Skeletal muscle tissue (tissue), 4 donors: ENCODE data around the gene GEMIN2. TPM values are rescaled to one million over a fixed set of nuclear protein-coding genes. Genes with fewer than 3 reads are reported as not detected.
A peak's percentile ranks its signal among the peaks of the same experiment; 100 is the strongest.
"Not testable (repeated sequence)": the region's sequence is repeated elsewhere in the genome, so short reads cannot be mapped to it uniquely, and the experiment has no call there.

Experiments used
- H3K27ac ChIP-seq: one replicate; pipeline ENCODE4 v1.7.0; 2013; ENCODE audit warnings: mild to moderate bottlenecking, low read depth, low read length, inconsistent platforms
- H3K27me3 ChIP-seq, 3 donors: one replicate each; pipeline ENCODE4 v1.7.0; 2013; ENCODE audit warnings: low read length in 3 of 3; ENCODE audit not compliant: control insufficient read depth in 3 of 3, insufficient read depth in 3 of 3
- H3K36me3 ChIP-seq, 3 donors: one replicate each; pipeline ENCODE4 v1.7.0; 2013; ENCODE audit warnings: low read length in 3 of 3; ENCODE audit not compliant: control insufficient read depth in 3 of 3, insufficient read depth in 3 of 3
- H3K4me1 ChIP-seq, 3 donors: one replicate each; pipeline ENCODE4 v1.7.0; 2013; ENCODE audit warnings: low read length in 3 of 3, mild to moderate bottlenecking in 3 of 3; ENCODE audit not compliant: control insufficient read depth in 3 of 3, insufficient read depth in 3 of 3
- H3K4me3 ChIP-seq, 3 donors: one replicate each; pipeline ENCODE4 v1.7.0; 2013; ENCODE audit warnings: low read length in 3 of 3
- H3K9ac ChIP-seq, 3 donors: one replicate each; pipeline ENCODE4 v1.7.0; 2013; ENCODE audit warnings: low read length in 3 of 3, mild to moderate bottlenecking in 3 of 3, moderate library complexity in 2 of 3, low read depth in 1 of 3
- H3K9me3 ChIP-seq, 3 donors: one replicate each; pipeline ENCODE4 v1.7.0; 2013; ENCODE audit warnings: low read length in 3 of 3; ENCODE audit not compliant: control insufficient read depth in 3 of 3
- total RNA-seq: library from RNA; depleted of rRNA; stranded (reverse); fragments of >200 nt; gene quantifications from one replicate; pipeline ENCODE4 v1.2.3, GENCODE V29; 2014
- donor health status: Osteomylitis.

GEMIN2 gene
- total RNA-seq, 1 donor from 2014 or later, result 29.2 TPM

GRCh38 chr14:39175445-39176262 lies 61.5 kb downstream of the GEMIN2 start:
- Histone ChIP-seq H3K27ac (peak overlapping the region; percentile 89), H3K36me3 (peaks cover 29 to 39% (median 37%) of the 10 kb centered on the region in 3 donors), H3K27me3 (no peaks in the 10 kb centered on the region), H3K4me3 (peak overlapping the region; percentile 89 to 98 (median 98)), H3K9ac (peak overlapping the region; percentile 97 to 99 (median 98)), H3K9me3 (no peaks in the 10 kb centered on the region), H3K4me1 (peaks cover 11 to 21% (median 20%) of the 10 kb centered on the region in 3 donors)

GRCh38 chr14:39176263-39177167 lies 62.4 kb downstream of the GEMIN2 start:
- Histone ChIP-seq H3K27ac (no peak overlapping the region), H3K9me3 (no peaks in the 10 kb centered on the region), H3K4me3 (peak overlapping the region; percentile 89 to 98 (median 98)), H3K4me1 (peaks cover 11 to 17% (median 15%) of the 10 kb centered on the region in 3 donors), H3K9ac (peak overlapping the region; percentile 4 to 99 (median 97)), H3K36me3 (peaks cover 37 to 48% (median 45%) of the 10 kb centered on the region in 3 donors), H3K27me3 (no peaks in the 10 kb centered on the region)

GRCh38 chr14:39177168-39177545 lies 63.0 kb downstream of the GEMIN2 start:
- Histone ChIP-seq H3K27ac (no peak overlapping the region), H3K27me3 (no peaks in the 10 kb centered on the region), H3K36me3 (peaks cover 38 to 52% (median 51%) of the 10 kb centered on the region in 3 donors), H3K4me1 (peaks cover 11 to 17% (median 15%) of the 10 kb centered on the region in 3 donors), H3K4me3 (no peak overlapping the region), H3K9ac (no peak overlapping the region), H3K9me3 (no peaks in the 10 kb centered on the region)

GRCh38 chr14:39179042-39179441 lies 64.9 kb downstream of the GEMIN2 start:
- Histone ChIP-seq H3K9ac (no peak overlapping the region), H3K27me3 (no peaks in the 10 kb centered on the region), H3K36me3 (peaks cover 41 to 68% (median 64%) of the 10 kb centered on the region in 3 donors), H3K9me3 (no peaks in the 10 kb centered on the region), H3K4me3 (no peak overlapping the region), H3K4me1 (peaks cover 11 to 17% (median 15%) of the 10 kb centered on the region in 3 donors), H3K27ac (no peak overlapping the region)

- H3K9me3 ChIP-seq, result no peaks in the 10 kb centered on the region
- H3K4me3 ChIP-seq, result no peak overlapping the region
- no peaks in the 10 kb centered on the region for H3K27me3 ChIP-seq
- peaks cover 47 to 74% (median 71%) of the 10 kb centered on the region in 3 donors for H3K36me3 ChIP-seq
- peaks cover 11 to 15% (median 14%) of the 10 kb centered on the region in 3 donors for H3K4me1 ChIP-seq
- H3K9ac ChIP-seq, result no peak overlapping the region
- no peak overlapping the region for H3K27ac ChIP-seq
Observed at GRCh38 chr14:39180553-39180952, 66.4 kb downstream of the GEMIN2 start.

- H3K27me3 ChIP-seq, result no peaks in the 10 kb centered on the region
- no peaks in the 10 kb centered on the region for H3K9me3 ChIP-seq
- H3K9ac ChIP-seq, result no peak overlapping the region
- H3K4me1 ChIP-seq, result peaks cover 10 to 11% (median 10%) of the 10 kb centered on the region in 3 donors
- H3K36me3 ChIP-seq, result peaks cover 47 to 74% (median 71%) of the 10 kb centered on the region in 3 donors
- no peak overlapping the region for H3K27ac ChIP-seq
- H3K4me3 ChIP-seq, result no peak overlapping the region
Observed at GRCh38 chr14:39181026-39181692, 67.0 kb downstream of the GEMIN2 start.

- H3K36me3 ChIP-seq, result peaks cover 47 to 74% (median 69%) of the 10 kb centered on the region in 3 donors
- no peak overlapping the region for H3K27ac ChIP-seq
Observed at GRCh38 chr14:39181693-39182047, 67.5 kb downstream of the GEMIN2 start.

GRCh38 chr14:39182770-39183684 lies 68.9 kb downstream of the GEMIN2 start:
- H3K4me3 ChIP-seq, result no peak overlapping the region

More at GRCh38 chr14:39181693-39182047, 67.5 kb downstream of the GEMIN2 start:
- H3K27me3 ChIP-seq, result no peaks in the 10 kb centered on the region
- no peak overlapping the region for H3K9ac ChIP-seq
- no peaks in the 10 kb centered on the region for H3K9me3 ChIP-seq
- peaks cover 5 to 6% (median 5%) of the 10 kb centered on the region in 3 donors for H3K4me1 ChIP-seq
- no peak overlapping the region for H3K4me3 ChIP-seq

GRCh38 chr14:39183685-39184003 lies 69.5 kb downstream of the GEMIN2 start:
- not testable (repeated sequence) for H3K9me3 ChIP-seq, H3K9ac ChIP-seq, H3K4me3 ChIP-seq, H3K27me3 ChIP-seq, H3K27ac ChIP-seq, H3K4me1 ChIP-seq
- peaks cover 33 to 54% (median 52%) of the 10 kb centered on the region in 3 donors for H3K36me3 ChIP-seq

More at GRCh38 chr14:39182770-39183684, 68.9 kb downstream of the GEMIN2 start:
- no peak overlapping the region for H3K27ac ChIP-seq
- no peaks in the 10 kb centered on the region for H3K9me3 ChIP-seq
- no peak overlapping the region for H3K9ac ChIP-seq
- H3K36me3 ChIP-seq, result peaks cover 37 to 60% (median 57%) of the 10 kb centered on the region in 3 donors
- no peaks in the 10 kb centered on the region for H3K27me3 ChIP-seq
- H3K4me1 ChIP-seq, result no peaks in the 10 kb centered on the region
